Measurements from ENCODE around the gene DDIT3.
"Not testable (repeated sequence)": the region's sequence is repeated elsewhere in the genome, so short reads cannot be mapped to it uniquely, and the experiment has no call there.

DDIT3 gene

GRCh38 chr12:57524814-57525614, 4.7 kb upstream of the DDIT3 start:
- DNase-seq, result no peak

- peak; percentile 38 for DNase-seq
These were observed 3.6 kb upstream of the DDIT3 start for GRCh38 chr12:57523706-57524614.

GRCh38 chr12:57522887-57523705, 2.8 kb upstream of the DDIT3 start:
- no peak for DNase-seq

- peak; percentile 91 for DNase-seq
These were observed 1.9 kb upstream of the DDIT3 start, which contains the start of gene MBD6 for GRCh38 chr12:57522011-57522886. Gene MBD6 (plus strand): TSS chr12:57522824. CDS start chr12:57524304, 1,480 bp downstream.

GRCh38 chr12:57521525-57522010, 1.3 kb upstream of the DDIT3 start:
- DNase-seq, result peak; percentile 41

- DNase-seq, result peak; percentile 57
These were observed 590 bp downstream of the DDIT3 start for GRCh38 chr12:57519796-57520052.

GRCh38 chr12:57518920-57519795, 1.2 kb downstream of the DDIT3 start:
- no peak for DNase-seq

- DNase-seq, result no peak
These were observed 2.0 kb downstream of the DDIT3 start for GRCh38 chr12:57518176-57518919.

- not testable (repeated sequence) for DNase-seq
These were observed 2.6 kb downstream of the DDIT3 start for GRCh38 chr12:57517718-57518117.

- DNase-seq, result no peak
These were observed 3.1 kb downstream of the DDIT3 start for GRCh38 chr12:57517187-57517586.

- no peak for DNase-seq
These were observed 3.6 kb downstream of the DDIT3 start for GRCh38 chr12:57516617-57517153.

GRCh38 chr12:57515934-57516541, 4.3 kb downstream of the DDIT3 start:
- DNase-seq, result no peak

- no peak for DNase-seq
These were observed 4.8 kb downstream of the DDIT3 start for GRCh38 chr12:57515408-57515933.

- no peak for DNase-seq
These were observed 5.5 kb downstream of the DDIT3 start for GRCh38 chr12:57514720-57515407.

- not testable (repeated sequence) for DNase-seq
These were observed 6.1 kb downstream of the DDIT3 start for GRCh38 chr12:57514246-57514645.

GRCh38 chr12:57513677-57514076, 6.6 kb downstream of the DDIT3 start:
- DNase-seq, result not testable (repeated sequence)

- DNase-seq, result no peak
These were observed 7.0 kb downstream of the DDIT3 start for GRCh38 chr12:57513266-57513665.

GRCh38 chr12:57512665-57513064, 7.6 kb downstream of the DDIT3 start:
- no peak for DNase-seq

Data from activated CD4-positive, CD25-positive, alpha-beta regulatory T cell treated with anti-CD3 and anti-CD28 coated beads, Interleukin-2, amount 50 U/mL, for 72 hours (primary cell).